NOMO-1 treated with dmso at 0.1 percent for 144 hours (cell line): Measurements from ENCODE around the gene TBC1D20.
"Not testable (repeated sequence)": the region's sequence is repeated elsewhere in the genome, so short reads cannot be mapped to it uniquely, and the experiment has no call there.

Experiments used
- DNase-seq: peaks from one replicate; lab custom pipeline; 2025; ENCODE audit not compliant: unreplicated experiment; lab: John Stamatoyannopoulos, UW

TBC1D20 gene

GRCh38 chr20:402898-403581 is 59.3 kb downstream of the TBC1D20 start:
- DNase-seq, result no peak

- DNase-seq, result no peak
Measured at GRCh38 chr20:402496-402885, 59.8 kb downstream of the TBC1D20 start.

GRCh38 chr20:401682-402495 is 60.4 kb downstream of the TBC1D20 start:
- no peak for DNase-seq

- no peak for DNase-seq
Measured at GRCh38 chr20:400454-401275, 61.7 kb downstream of the TBC1D20 start.

GRCh38 chr20:400128-400453 is 62.2 kb downstream of the TBC1D20 start:
- DNase-seq, result no peak

GRCh38 chr20:399182-399707 is 63.1 kb downstream of the TBC1D20 start:
- DNase-seq, result no peak

- no peak for DNase-seq
Measured at GRCh38 chr20:397432-398237, 64.7 kb downstream of the TBC1D20 start.

GRCh38 chr20:396619-397431 is 65.5 kb downstream of the TBC1D20 start:
- no peak for DNase-seq

- no peak for DNase-seq
Measured at GRCh38 chr20:396252-396618, 66.1 kb downstream of the TBC1D20 start.

- DNase-seq, result not testable (repeated sequence)
Measured at GRCh38 chr20:393296-393695, 69.0 kb downstream of the TBC1D20 start.

- no peak for DNase-seq
Measured at GRCh38 chr20:391041-391711, 71.2 kb downstream of the TBC1D20 start.

- no peak for DNase-seq
Measured at GRCh38 chr20:389220-389619, 73.1 kb downstream of the TBC1D20 start.

GRCh38 chr20:388034-388994 is 74.0 kb downstream of the TBC1D20 start:
- DNase-seq, result no peak

- DNase-seq, result no peak
Measured at GRCh38 chr20:387520-387919, 74.8 kb downstream of the TBC1D20 start.

GRCh38 chr20:386634-387033 is 75.7 kb downstream of the TBC1D20 start:
- not testable (repeated sequence) for DNase-seq
